ENCODE results near the gene TAC4.

The TAC4 gene

GRCh38 chr17:49845321-49845720, 2.5 kb downstream of the TAC4 start:
- no peak for TF ChIP-seq CTCF (IDR thresholded peaks at IDR 0.05; ENCODE audit: borderline replicate concordance, insufficient read depth, low read depth, low read length)
- H3K4me3 ChIP-seq (ENCODE audit: low read depth, low read length), result no peak overlapping the region

DNA sequence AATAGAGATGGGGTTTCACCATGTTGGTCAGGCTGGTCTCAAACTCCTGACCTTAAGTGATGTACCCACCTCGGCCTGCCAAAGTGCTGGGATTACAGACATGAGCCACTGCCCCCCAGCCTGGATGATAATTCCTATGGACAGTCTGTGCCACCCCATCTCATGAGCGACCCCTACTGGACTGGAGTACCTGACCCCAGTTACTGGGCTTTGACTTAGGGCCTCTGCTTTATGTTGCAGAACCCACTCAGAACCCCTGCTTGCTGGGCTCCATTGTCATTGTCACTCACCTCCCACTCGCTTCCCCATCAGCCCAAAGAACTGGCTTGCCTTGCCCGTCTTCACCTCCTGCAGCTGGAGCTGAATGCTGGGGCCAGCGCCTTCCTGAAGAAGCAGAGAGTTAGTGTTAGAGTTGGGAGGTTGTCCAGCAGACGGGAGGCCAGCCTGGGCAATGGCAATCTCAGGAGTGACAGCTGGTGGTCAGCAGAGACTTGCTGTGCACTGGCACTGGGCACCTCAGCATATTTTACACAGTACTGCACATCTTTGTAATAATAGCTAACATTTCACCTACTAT, 4.0 kb downstream of the TAC4 start:
- H3K4me3 ChIP-seq (ENCODE audit: low read depth, low read length), result no peak overlapping the region
- TF ChIP-seq CTCF (IDR thresholded peaks at IDR 0.05; ENCODE audit: borderline replicate concordance, insufficient read depth, low read depth, low read length), result peak; percentile 58; the same call in 1 of the 2 replicates

DNA sequence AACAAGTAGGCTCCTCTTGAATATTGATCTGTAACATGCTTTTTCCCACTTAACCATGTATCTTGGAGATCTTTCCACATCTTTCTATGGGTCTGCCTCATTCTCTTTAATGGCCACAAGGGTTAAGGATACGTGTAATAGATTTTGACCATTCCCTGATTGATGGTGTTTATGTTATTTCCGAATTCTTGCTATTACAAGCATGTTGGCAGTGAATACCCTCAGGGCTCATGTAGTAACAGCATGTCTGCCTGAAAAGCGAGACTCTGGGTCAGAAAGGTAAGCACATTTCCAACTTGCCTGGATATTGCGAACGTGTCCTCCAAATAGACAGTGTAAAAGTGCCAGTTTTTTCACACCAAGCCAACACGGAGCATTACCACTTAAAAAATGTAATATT, 5.0 kb downstream of the TAC4 start:
- H3K4me3 ChIP-seq (ENCODE audit: low read depth, low read length), result no peak overlapping the region
- no peak for TF ChIP-seq CTCF (IDR thresholded peaks at IDR 0.05; ENCODE audit: borderline replicate concordance, insufficient read depth, low read depth, low read length)

GRCh38 chr17:49842371-49842770, 5.5 kb downstream of the TAC4 start:
- no peak overlapping the region for H3K4me3 ChIP-seq (ENCODE audit: low read depth, low read length)
- TF ChIP-seq CTCF (IDR thresholded peaks at IDR 0.05; ENCODE audit: borderline replicate concordance, insufficient read depth, low read depth, low read length), result no peak

DNA sequence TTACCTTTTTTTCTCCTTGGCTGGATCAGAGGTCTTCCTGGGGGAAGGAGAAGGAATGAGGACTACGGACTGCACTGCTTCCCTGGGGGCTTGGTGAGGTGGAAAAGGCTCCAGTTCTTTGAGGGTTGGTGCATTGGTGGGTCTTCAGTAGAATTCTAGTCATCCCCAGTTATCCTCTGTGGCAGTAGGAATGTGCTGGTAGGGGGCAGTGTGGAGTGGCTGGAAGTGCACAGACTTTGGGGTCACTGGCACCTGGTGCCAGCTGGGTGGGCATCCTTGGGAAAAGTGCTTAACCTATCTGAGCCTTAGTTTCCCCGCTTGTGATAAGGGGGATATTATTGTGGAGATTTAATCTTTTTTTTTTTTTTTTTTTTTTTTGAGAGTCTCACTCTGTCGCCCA, 6.3 kb downstream of the TAC4 start:
- TF ChIP-seq CTCF (IDR thresholded peaks at IDR 0.05; ENCODE audit: borderline replicate concordance, insufficient read depth, low read depth, low read length), result no peak

GRCh38 chr17:49839455-49839854, 8.4 kb downstream of the TAC4 start:
- no peak overlapping the region for H3K4me3 ChIP-seq (ENCODE audit: low read depth, low read length)
- TF ChIP-seq CTCF (IDR thresholded peaks at IDR 0.05; ENCODE audit: borderline replicate concordance, insufficient read depth, low read depth, low read length), result no peak

More for the DNA sequence above, 6.3 kb downstream of the TAC4 start:
- no peak overlapping the region for H3K4me3 ChIP-seq (ENCODE audit: low read depth, low read length)
